ENCODE results near the gene APOO. TPM values are rescaled to one million over a fixed set of nuclear protein-coding genes. Genes with fewer than 3 reads are reported as not detected.

Gene APOO
- total and polyA plus RNA-seq, 2 of the 13 experiments (the other 11 are each of a cell fraction or from before 2014, with no cell fraction given): 9.7 to 22.1 TPM

- TF ChIP-seq, protein P1, sequence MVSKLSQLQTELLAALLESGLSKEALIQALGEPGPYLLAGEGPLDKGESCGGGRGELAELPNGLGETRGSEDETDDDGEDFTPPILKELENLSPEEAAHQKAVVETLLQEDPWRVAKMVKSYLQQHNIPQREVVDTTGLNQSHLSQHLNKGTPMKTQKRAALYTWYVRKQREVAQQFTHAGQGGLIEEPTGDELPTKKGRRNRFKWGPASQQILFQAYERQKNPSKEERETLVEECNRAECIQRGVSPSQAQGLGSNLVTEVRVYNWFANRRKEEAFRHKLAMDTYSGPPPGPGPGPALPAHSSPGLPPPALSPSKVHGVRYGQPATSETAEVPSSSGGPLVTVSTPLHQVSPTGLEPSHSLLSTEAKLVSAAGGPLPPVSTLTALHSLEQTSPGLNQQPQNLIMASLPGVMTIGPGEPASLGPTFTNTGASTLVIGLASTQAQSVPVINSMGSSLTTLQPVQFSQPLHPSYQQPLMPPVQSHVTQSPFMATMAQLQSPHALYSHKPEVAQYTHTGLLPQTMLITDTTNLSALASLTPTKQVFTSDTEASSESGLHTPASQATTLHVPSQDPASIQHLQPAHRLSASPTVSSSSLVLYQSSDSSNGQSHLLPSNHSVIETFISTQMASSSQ (IDR thresholded peaks at IDR 0.05; ENCODE audit: low read depth): no peak
- TF ChIP-seq, protein P1 (CRISPR knock-in tag; IDR thresholded peaks at IDR 0.05; ENCODE audit: borderline replicate concordance): no peak
- TF ChIP-seq SETDB1 (CRISPR knock-in tag; IDR thresholded peaks at IDR 0.05; ENCODE audit: borderline replicate concordance): no peak
- TF ChIP-seq CEBPG (CRISPR knock-in tag; IDR thresholded peaks at IDR 0.05): peak; percentile 40; the same call in 1 of the 2 replicates
- TF ChIP-seq MAFK (conservative IDR thresholded peaks at IDR 0.05 in 1 of 2, IDR thresholded peaks at IDR 0.05 in 1 of 2; ENCODE audit: low read length in 2 of 2): peak; percentile 12 to 18; a peak in 1 of 4 replicates
- TF ChIP-seq ZNF770 (CRISPR knock-in tag; IDR thresholded peaks at IDR 0.05): peak; percentile 57; the same call in 1 of the 2 replicates
- no peak for TF ChIP-seq SALL1 (CRISPR knock-in tag; IDR thresholded peaks at IDR 0.05)
- no peak for TF ChIP-seq ZFP36 (IDR thresholded peaks at IDR 0.05; ENCODE audit: borderline replicate concordance, low read depth, low read length, partially characterized antibody)
- no peak for TF ChIP-seq ZNF558 (CRISPR knock-in tag; IDR thresholded peaks at IDR 0.05; ENCODE audit: borderline replicate concordance)
- TF ChIP-seq, protein P2, sequence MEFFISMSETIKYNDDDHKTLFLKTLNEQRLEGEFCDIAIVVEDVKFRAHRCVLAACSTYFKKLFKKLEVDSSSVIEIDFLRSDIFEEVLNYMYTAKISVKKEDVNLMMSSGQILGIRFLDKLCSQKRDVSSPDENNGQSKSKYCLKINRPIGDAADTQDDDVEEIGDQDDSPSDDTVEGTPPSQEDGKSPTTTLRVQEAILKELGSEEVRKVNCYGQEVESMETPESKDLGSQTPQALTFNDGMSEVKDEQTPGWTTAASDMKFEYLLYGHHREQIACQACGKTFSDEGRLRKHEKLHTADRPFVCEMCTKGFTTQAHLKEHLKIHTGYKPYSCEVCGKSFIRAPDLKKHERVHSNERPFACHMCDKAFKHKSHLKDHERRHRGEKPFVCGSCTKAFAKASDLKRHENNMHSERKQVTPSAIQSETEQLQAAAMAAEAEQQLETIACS (CRISPR knock-in tag; IDR thresholded peaks at IDR 0.05): no peak
- no peak for TF ChIP-seq ZBTB1 (CRISPR knock-in tag; IDR thresholded peaks at IDR 0.05; ENCODE audit: borderline replicate concordance)
- TF ChIP-seq ZNF382 (CRISPR knock-in tag; IDR thresholded peaks at IDR 0.05; ENCODE audit: borderline replicate concordance): no peak
- no peak for TF ChIP-seq WIZ (CRISPR knock-in tag; IDR thresholded peaks at IDR 0.05)
- no peak for TF ChIP-seq ZC3H13 (CRISPR knock-in tag; IDR thresholded peaks at IDR 0.05)
- TF ChIP-seq ZNF263 (CRISPR knock-in tag; IDR thresholded peaks at IDR 0.05): no peak
These were observed 118.2 kb downstream of the APOO start (continued) for GRCh38 chrX:23789386-23790154.
